Measurements from ENCODE around the gene MGAT4A. TPM values are rescaled to one million over a fixed set of nuclear protein-coding genes. Genes with fewer than 3 reads are reported as not detected.
A peak's percentile ranks its signal among the peaks of the same experiment; 100 is the strongest.

Gene MGAT4A
- total and polyA plus RNA-seq, 2 of the 13 experiments (the other 11 are each of a cell fraction or from before 2014, with no cell fraction given): 47.2 to 90.9 TPM

DNA sequence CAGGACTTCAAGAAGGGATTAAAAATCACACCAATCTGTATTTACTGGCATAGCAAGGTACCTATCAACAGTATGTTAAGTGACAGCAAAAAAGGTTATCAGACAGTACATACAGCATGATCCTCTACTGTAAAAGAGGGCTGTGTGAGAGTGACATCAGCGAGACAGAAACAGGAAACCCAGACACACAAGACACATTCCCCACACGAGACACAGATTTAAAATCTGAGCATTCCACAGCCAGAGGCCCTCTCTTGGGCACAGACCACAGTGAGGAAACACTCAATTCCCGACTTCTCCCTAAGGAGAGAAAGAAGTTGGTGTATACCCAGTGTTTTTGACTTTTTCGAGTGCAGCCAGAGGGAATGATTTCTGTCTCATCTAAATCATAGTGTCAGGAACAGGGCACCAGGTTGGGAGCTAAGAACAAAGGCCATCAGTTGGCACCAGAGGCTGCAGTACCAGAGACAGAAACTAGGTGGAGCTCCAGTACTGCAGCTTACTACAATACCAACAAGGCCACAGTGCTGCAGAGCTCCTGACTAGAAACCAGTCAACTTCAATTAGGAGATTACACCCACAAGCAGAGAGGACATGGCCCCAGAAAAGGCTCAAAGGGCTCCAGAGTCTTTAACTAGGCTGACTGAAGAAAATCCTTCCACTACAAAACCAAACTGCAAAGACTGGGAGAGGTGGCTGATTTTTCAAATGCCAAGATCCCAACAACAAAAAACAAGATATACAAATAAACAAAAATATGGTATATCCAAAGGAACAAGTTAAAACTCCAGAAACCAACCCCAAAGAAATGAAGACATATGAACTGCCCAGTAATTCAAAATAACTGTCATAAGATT lies 81.6 kb downstream of the MGAT4A start (continued):
- no peak for TF ChIP-seq FOXJ3 (CRISPR knock-in tag; IDR thresholded peaks at IDR 0.05; ENCODE audit: borderline replicate concordance)
- TF ChIP-seq, protein P1, sequence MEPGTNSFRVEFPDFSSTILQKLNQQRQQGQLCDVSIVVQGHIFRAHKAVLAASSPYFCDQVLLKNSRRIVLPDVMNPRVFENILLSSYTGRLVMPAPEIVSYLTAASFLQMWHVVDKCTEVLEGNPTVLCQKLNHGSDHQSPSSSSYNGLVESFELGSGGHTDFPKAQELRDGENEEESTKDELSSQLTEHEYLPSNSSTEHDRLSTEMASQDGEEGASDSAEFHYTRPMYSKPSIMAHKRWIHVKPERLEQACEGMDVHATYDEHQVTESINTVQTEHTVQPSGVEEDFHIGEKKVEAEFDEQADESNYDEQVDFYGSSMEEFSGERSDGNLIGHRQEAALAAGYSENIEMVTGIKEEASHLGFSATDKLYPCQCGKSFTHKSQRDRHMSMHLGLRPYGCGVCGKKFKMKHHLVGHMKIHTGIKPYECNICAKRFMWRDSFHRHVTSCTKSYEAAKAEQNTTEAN (CRISPR knock-in tag; conservative IDR thresholded peaks at IDR 0.05): no peak
- TF ChIP-seq ZNF251 (CRISPR knock-in tag; IDR thresholded peaks at IDR 0.05): no peak
- TF ChIP-seq MEF2D (CRISPR knock-in tag; IDR thresholded peaks at IDR 0.05): 0 out of 2 replicates have a peak, but pooled peaks have one; percentile 39
- no peak for TF ChIP-seq CHCHD3 (CRISPR knock-in tag; IDR thresholded peaks at IDR 0.05)
- no peak for TF ChIP-seq ZBTB42 (CRISPR knock-in tag; IDR thresholded peaks at IDR 0.05)
- TF ChIP-seq MED1 (CRISPR knock-in tag; IDR thresholded peaks at IDR 0.05): no peak
- TF ChIP-seq NFKBIZ (CRISPR knock-in tag; IDR thresholded peaks at IDR 0.05): no peak
- TF ChIP-seq ZNF614 (CRISPR knock-in tag; IDR thresholded peaks at IDR 0.05; ENCODE audit: borderline replicate concordance): no peak; the same call in 1 of the 2 replicates
- no peak for TF ChIP-seq NCOA2 (CRISPR knock-in tag; IDR thresholded peaks at IDR 0.05)
- no peak for TF ChIP-seq SRSF9 (IDR thresholded peaks at IDR 0.05; ENCODE audit: borderline replicate concordance, insufficient read depth, low read depth, low read length, poor library complexity, severe bottlenecking)
- no peak for TF ChIP-seq MATR3 (CRISPR knock-in tag; IDR thresholded peaks at IDR 0.05)
- TF ChIP-seq, protein P2, sequence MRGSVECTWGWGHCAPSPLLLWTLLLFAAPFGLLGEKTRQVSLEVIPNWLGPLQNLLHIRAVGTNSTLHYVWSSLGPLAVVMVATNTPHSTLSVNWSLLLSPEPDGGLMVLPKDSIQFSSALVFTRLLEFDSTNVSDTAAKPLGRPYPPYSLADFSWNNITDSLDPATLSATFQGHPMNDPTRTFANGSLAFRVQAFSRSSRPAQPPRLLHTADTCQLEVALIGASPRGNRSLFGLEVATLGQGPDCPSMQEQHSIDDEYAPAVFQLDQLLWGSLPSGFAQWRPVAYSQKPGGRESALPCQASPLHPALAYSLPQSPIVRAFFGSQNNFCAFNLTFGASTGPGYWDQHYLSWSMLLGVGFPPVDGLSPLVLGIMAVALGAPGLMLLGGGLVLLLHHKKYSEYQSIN (CRISPR knock-in tag; IDR thresholded peaks at IDR 0.05; ENCODE audit: borderline replicate concordance): no peak
- TF ChIP-seq THAP11 (CRISPR knock-in tag; IDR thresholded peaks at IDR 0.05): peak; percentile 31; the same call in 1 of the 2 replicates
- TF ChIP-seq ZNF619 (CRISPR knock-in tag; IDR thresholded peaks at IDR 0.05): no peak
- TF ChIP-seq ZNF235 (CRISPR knock-in tag; IDR thresholded peaks at IDR 0.05; ENCODE audit: borderline replicate concordance): no peak
- TF ChIP-seq GATA4 (IDR thresholded peaks at IDR 0.05; ENCODE audit: borderline replicate concordance, low read depth): no peak
- TF ChIP-seq ZNF569 (CRISPR knock-in tag; IDR thresholded peaks at IDR 0.05; ENCODE audit: borderline replicate concordance): no peak
- 0 out of 2 replicates have a peak, but pooled peaks have one; percentile 45 for TF ChIP-seq ZSCAN29 (CRISPR knock-in tag; conservative IDR thresholded peaks at IDR 0.05)
- TF ChIP-seq, protein P3, sequence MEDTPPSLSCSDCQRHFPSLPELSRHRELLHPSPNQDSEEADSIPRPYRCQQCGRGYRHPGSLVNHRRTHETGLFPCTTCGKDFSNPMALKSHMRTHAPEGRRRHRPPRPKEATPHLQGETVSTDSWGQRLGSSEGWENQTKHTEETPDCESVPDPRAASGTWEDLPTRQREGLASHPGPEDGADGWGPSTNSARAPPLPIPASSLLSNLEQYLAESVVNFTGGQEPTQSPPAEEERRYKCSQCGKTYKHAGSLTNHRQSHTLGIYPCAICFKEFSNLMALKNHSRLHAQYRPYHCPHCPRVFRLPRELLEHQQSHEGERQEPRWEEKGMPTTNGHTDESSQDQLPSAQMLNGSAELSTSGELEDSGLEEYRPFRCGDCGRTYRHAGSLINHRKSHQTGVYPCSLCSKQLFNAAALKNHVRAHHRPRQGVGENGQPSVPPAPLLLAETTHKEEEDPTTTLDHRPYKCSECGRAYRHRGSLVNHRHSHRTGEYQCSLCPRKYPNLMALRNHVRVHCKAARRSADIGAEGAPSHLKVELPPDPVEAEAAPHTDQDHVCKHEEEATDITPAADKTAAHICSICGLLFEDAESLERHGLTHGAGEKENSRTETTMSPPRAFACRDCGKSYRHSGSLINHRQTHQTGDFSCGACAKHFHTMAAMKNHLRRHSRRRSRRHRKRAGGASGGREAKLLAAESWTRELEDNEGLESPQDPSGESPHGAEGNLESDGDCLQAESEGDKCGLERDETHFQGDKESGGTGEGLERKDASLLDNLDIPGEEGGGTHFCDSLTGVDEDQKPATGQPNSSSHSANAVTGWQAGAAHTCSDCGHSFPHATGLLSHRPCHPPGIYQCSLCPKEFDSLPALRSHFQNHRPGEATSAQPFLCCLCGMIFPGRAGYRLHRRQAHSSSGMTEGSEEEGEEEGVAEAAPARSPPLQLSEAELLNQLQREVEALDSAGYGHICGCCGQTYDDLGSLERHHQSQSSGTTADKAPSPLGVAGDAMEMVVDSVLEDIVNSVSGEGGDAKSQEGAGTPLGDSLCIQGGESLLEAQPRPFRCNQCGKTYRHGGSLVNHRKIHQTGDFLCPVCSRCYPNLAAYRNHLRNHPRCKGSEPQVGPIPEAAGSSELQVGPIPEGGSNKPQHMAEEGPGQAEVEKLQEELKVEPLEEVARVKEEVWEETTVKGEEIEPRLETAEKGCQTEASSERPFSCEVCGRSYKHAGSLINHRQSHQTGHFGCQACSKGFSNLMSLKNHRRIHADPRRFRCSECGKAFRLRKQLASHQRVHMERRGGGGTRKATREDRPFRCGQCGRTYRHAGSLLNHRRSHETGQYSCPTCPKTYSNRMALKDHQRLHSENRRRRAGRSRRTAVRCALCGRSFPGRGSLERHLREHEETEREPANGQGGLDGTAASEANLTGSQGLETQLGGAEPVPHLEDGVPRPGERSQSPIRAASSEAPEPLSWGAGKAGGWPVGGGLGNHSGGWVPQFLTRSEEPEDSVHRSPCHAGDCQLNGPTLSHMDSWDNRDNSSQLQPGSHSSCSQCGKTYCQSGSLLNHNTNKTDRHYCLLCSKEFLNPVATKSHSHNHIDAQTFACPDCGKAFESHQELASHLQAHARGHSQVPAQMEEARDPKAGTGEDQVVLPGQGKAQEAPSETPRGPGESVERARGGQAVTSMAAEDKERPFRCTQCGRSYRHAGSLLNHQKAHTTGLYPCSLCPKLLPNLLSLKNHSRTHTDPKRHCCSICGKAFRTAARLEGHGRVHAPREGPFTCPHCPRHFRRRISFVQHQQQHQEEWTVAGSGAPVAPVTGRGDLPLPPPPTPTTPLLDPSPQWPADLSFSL (CRISPR knock-in tag; IDR thresholded peaks at IDR 0.05): no peak
- TF ChIP-seq, protein P4, sequence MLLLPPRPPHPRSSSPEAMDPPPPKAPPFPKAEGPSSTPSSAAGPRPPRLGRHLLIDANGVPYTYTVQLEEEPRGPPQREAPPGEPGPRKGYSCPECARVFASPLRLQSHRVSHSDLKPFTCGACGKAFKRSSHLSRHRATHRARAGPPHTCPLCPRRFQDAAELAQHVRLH (CRISPR knock-in tag; IDR thresholded peaks at IDR 0.05; ENCODE audit: borderline replicate concordance, low read depth): no peak
